Activated naive CD4-positive, alpha-beta T cell (primary cell): ENCODE measurements around the gene LY6G6C.

Source experiments
- DNase-seq, 4 experiments: peaks; one replicate each; lab custom pipeline; 2025; lab: John Stamatoyannopoulos, UW

Gene LY6G6C

DNA sequence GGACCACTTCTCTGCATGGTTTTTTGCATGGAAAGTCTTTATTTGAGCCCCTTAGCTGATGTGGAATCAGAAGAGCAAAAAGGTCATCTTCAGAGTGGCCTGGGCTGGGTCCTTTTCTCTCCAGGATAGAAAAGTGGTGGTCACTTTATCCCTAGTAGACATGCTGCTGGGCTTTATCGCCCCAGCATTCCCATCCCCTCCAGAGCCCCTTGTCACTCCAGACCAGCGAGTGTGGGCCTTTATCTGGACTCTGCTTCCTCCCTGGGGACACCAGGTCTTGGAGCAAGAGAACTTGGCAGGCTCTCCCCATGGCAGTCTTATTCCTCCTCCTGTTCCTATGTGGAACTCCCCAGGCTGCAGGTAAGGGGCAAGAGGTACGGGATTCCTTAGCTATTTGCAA is 14.9 kb downstream of the LY6G6C start, which contains the start of gene LY6G6F:
Gene LY6G6F (plus strand): TSS at position 268 of the 400 bp plus-strand sequence. CDS start 41 bp downstream, at position 309.
- DNase-seq: no peak

DNA sequence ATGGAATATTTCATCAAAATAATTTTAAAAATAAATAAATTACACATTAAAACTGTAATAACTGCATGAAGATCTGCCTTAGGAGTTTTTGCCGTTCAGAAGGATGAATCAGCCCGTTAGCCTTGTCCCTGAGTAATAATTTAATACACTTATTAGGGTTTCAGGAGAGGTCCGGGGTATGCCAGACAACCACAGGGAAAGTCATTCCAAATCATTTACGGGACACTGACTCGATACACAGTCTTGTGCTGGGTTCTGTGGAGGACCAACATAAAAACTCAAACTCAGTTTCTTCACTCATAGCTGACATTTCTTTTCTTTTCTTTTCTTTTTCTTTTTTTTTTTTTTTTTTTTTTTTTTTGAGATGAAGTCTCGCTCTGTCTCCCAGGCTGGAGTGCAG is 15.6 kb downstream of the LY6G6C start:
- no peak for DNase-seq

DNA sequence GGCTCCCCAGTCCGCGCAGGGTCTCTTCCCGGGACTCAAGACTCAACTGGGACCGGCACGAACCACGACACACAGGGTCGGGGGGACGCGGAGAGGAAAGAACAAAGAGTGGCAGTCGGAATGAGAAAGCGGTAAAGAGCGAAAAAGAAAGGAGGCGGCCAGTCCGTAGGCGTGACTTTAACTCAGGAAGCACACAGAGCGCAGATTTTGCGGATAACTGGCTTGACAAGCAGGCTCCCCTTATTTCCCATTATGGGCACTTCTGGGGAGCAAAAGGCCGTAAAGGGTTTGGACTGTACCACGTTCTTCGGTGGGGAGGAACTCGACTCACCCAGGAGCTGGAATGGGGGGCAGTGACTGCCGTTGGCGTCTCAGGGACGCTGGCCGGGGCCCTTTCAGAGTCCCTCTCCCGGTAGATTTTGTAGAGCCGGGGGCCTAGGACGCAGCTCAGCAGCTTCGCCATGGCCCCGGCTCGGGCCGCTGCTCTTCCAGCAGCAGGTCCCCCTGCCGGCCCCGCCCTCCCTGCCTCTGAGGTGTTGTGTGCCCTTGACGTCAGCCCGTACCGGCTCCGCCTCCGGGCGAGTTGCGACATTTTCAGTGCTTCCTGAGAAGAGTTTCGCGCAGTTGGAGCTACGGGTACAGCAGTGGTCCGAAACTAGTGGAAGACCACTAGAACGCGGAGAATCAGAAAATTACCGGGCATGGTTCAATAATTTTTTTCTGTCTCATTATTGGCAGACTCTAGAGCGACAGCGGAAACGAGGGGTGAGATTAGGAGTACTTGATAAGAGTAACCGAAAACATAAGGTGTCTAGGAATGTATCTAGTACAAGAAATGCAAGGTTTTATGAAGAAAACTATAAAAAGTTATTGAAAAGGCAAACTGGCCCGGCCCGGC is 18.5 kb downstream of the LY6G6C start, which contains the start of gene ABHD16A:
Gene ABHD16A (minus strand): TSS at position 506 of the 898 bp plus-strand sequence. CDS start 43 bp downstream, at position 463.
- DNase-seq: peak; percentile 74 to 94 (median 84)

DNA sequence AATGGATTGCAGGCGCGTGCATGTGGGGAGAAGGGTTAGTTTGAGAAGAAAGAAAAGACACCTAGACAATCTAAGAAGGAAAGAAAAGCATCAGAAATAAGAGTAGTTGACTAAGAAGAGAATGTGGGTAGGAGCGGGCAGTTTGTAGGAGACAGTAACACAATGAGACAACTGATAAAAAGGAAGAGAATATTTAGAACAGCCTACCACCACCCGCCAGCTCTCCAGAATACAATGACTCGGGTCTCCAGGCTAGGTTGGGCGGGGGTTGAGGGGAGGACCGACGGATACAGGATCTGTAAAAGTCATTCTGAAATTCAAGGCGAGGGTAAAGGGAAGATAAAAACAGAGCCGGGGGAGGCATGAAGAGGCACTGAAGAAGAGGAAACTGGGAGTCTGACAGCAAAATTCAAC is 19.1 kb downstream of the LY6G6C start:
- no peak for DNase-seq

GRCh38 chr6:31701666-31702404 is 19.7 kb downstream of the LY6G6C start:
- no peak for DNase-seq

- no peak for DNase-seq
Observed at GRCh38 chr6:31700740-31701401, 20.7 kb downstream of the LY6G6C start.

DNA sequence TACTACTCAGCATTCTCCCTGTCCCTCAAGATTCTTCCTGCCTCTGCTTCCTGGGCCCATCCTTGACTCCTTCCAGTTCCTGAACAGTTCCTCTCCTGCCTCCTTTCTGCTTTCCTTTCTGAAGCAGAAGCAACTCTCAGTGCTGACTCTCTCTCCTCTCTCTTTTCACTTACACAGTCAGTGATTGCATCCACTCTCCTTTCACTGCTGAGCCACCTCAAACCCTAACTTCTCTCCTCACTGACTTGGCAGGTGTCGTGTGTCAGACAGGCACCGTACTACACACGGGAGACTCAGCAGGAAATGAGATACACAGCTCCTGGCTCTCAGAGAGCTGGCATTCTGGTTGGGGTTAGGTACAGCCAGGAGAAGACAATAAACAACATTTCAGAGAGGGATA is 24.0 kb downstream of the LY6G6C start:
- no peak for DNase-seq

DNA sequence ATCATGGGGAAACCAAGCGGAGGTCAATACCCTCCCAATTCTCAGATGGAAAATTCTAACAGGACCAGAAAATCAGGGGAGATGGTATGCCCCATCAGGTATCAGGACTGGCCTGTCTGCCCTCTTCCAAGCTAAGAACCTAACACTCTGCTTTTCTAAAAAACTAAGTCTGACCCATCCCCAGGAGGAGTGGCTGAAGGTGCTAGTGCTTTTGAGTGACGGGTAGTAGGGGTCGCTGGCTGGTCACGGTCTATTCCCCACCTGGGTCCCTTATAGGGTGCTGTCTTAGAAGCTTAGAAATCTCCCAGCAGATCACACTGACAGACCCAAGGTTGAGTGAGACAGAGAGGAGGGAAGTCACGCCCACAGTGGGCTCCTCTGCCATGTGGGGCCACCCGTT is 28.0 kb downstream of the LY6G6C start:
- DNase-seq: no peak

DNA sequence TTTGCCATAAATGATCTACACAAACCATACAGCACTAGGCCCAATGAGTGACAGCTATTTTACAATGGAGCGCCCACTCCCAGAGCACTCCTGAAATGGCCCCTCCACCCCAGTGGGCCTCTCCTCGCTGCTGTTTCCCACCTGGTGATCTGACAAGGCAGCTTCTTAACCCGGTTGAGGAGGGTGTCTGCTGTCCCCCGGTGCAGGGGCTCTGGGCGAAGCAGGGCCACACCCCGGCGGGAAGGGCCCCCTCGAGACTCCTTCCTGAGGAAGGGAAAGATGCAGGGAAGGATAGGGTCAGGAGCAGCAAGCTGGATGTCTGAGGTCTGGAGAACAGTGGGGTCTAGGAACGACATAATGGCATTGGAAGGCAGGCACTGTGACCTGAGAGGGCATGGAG is 28.7 kb downstream of the LY6G6C start:
- DNase-seq: no peak

DNA sequence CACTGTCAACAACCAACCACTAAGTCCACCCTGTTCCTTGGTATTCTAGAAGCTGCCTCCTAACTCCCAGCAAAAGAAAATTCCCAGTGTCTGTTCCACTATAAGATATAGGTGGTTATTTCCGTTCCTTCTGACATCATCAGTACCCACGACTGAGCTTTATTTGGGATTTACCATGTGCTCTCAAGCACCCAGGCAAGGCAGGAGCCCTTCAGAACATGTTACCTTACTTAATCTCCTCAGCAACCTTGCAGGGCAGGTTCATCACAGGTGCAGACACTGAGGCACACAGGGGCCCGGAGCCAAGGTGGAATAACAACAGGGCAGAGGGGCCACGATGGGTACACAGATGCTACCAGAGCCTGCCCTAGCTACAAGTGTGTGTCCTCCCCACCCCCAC is 29.2 kb downstream of the LY6G6C start:
- no peak for DNase-seq

- no peak for DNase-seq
Observed at GRCh38 chr6:31691564-31692108, 29.9 kb downstream of the LY6G6C start.

GRCh38 chr6:31691078-31691463 is 30.5 kb downstream of the LY6G6C start:
- DNase-seq: no peak

DNA sequence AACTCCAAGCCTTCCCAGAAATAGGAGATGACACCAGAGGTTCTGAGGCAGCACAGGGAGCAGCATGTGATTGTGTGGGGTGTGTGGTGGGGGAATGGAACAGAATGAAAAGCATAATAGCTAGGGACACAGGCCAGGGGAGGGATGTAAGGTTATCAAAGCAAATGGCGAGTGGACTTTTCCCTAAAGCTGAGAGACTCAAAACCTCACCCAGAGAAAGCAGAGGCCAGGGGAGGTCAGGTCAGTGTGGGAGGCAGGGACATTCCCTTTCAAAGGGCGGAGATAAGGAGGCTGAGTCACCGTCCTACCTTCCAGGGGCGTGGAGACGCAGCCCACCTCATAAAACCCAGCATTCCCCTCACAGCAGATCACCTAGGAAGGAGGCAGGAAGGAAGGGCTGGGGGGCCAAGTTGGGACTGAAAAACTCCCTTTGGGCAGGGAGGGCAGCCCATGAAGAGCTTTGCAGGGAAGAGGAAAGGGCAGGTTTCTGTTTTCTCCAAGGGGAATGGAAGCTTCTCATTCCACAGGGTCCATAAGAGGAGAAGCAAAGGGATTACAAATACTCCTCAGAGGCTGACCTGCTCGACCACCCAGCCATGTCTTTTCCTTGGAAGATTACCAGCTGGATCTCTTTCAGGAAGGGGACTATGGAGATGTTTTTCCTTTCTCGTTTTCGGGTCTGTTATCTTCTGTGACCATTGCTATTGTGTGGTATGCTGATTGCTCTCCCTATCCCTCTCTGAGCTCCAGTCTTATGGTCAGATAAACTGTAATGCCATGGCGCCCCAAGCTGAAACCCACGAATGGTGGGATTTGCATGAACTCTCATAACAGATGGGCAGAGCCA is 31.1 kb downstream of the LY6G6C start:
- DNase-seq: no peak

DNA sequence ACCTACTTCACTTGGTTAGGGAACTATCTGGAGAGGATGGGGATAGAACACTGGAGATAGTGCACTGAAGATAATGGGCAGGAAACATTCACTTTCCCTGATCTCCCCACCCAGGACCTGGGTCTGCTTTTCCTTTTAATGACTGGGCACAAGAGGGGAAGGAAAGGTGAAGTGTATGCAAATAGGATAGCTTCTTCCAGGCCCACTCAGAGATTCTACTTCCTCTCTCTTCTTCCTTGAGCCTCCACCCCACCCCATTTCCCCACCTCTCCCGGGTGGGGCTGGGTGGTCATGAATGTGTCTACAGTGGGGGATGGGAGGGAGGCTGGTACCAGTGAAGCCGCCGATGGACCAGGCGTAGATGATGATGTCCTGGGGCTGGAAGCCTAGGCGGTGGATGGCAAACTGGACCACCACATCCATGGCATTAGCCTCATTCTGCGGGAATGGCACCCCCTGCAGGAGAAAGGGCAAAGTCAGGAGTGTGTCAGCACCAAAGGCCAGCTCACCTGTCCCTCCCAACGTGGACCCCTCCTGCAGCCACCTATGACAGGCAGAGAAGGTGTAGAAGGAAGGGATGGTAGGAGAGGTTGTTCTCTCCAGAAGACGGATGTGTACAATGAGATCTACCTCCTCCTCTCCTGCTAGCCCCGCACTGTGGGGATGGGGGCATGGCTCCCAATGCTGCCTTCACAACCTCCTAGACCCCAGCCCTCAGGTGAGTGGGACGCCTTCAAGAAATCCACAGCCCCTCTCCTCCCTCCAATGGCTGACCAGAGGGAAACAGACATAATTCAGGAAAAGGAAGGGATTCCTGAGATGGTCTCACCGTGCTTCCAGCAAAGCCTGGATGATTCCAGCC is 32.1 kb downstream of the LY6G6C start:
- DNase-seq: no peak

- DNase-seq: no peak
Observed at GRCh38 chr6:31687860-31688693, 33.5 kb downstream of the LY6G6C start.

GRCh38 chr6:31687321-31687720 is 34.2 kb downstream of the LY6G6C start:
- no peak for DNase-seq

DNA sequence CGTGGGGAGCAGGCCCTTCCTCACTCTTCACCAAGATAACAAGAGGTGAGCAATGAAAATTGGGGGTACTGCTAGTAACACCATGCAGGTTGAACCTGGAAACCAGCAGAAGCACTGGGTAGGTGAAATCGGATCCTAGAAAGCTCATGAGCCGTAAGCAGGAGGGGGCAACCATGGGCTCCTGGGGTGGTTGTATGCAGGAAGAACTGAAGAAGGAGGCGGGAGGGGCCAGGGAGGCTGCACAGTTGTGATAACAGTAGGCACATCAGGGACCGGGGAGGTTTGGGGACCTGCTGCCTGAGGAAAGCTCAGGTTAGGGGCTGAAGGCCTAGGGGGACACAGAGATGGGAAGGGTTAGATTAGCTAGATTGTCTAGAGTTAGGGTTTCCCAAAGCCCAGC is 35.1 kb downstream of the LY6G6C start:
- no peak for DNase-seq

DNA sequence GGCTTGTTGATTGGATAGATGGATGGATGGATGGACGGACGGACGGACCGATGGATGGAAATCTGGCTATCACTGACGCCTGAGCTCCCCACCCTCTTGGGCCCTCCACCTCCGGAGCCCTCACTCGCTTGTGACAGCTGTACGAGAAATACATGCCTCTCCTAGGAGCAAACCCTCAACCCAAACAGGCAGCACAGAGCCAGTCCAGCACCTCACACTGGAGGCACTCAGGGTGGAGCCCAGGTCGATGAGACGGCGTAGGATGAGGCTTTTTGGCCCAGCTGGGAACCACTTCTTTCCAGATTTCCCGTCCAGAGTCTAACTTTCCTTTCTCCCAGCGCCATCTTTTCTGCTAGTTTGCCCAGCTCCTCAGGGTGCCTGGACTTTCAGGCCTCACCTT is 38.0 kb downstream of the LY6G6C start:
- no peak for DNase-seq

DNA sequence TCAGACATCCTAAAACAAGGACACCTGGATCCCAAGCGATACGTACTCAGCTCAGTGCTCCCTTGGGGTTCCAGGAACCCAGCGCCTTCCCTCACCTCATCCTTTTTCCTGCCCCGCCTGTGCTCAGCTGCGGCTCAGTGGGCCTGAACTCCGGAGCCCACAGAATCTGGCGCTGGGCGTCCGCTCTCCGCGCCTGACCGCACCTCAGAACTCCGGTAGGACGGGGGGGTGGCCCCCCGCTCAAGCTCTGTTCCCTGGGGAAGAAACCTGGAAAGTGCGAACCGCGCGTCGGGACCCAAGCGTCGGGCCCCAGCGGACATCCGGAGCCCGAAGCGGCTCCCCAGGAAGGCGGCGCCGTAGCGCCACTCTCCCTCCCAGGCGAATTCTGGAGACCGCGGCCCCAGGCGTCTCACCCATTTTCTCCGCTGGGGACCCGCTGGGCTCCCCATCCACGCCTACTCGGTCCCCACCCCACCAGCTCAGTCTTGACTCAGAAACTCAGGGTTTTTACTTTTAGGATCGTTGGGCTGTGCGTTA is 40.3 kb downstream of the LY6G6C start:
- peak in 2 of 4 experiments; percentile 10 to 24 for DNase-seq
